ENCODE measurements around the gene IFI27.

DNA sequence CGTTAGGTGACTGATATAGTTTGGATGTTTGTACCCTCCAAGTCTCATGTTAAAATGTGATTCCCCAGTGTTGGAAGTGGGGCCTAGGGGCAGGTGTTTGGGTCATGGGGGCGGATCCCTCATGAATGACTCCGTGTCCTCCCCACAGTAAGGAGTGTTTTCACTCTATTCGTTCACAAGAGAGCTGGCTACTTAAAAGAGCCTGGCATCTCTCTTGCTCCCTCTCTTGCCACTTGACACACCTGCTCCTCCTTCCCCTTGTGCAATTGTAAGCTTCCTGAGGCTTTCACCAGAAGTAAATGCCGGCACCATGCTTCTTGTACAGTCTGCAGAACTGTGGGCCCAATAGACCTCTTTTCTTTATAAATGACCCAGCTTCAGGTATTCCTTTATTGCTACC, 16.3 kb downstream of the IFI27 start:
- TF ChIP-seq CTCF (IDR thresholded peaks at IDR 0.05) (no peak), POLR2A (IDR thresholded peaks at IDR 0.05) (no peak), EP300 (IDR thresholded peaks at IDR 0.05) (no peak)
